ENCODE measurements around the gene SCML1. TPM values are rescaled to one million over a fixed set of nuclear protein-coding genes. Genes with fewer than 3 reads are reported as not detected.

The SCML1 gene
- total RNA-seq, 2 experiments from 2014 or later = 0.23 to 0.42 TPM

DNA sequence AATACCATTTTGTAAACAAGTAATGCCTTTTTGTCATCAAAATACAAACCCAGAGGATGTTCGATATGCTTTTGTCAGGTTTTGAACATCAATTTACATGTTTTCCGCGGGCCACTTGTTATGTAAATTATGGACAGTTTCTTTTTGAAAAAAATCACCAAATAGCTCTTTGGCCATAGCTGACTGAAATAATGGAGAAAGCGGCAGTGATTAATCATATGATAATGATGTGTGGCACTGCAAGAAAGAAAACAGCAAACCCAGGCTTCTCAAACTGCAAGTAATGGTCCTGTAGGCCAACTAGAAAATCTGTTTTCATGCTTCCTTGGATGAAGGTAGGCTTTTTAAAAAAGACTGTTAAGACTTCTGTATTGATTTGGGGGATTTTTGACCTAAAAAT lies 15.6 kb upstream of the SCML1 start:
- Mint-ChIP-seq H3K36me3 (no peaks in the 10 kb centered on the region), H3K27me3 (no peaks in the 10 kb centered on the region), H3K9me3 (ENCODE audit: low read depth) (no peaks in the 10 kb centered on the region), H3K4me3 (no peak overlapping the region), H3K27ac (no peak overlapping the region), H3K4me1 (no peaks in the 10 kb centered on the region)
- CTCF ChIA-PET = no interaction called here
- no peak for ATAC-seq
- no peak for DNase-seq

DNA sequence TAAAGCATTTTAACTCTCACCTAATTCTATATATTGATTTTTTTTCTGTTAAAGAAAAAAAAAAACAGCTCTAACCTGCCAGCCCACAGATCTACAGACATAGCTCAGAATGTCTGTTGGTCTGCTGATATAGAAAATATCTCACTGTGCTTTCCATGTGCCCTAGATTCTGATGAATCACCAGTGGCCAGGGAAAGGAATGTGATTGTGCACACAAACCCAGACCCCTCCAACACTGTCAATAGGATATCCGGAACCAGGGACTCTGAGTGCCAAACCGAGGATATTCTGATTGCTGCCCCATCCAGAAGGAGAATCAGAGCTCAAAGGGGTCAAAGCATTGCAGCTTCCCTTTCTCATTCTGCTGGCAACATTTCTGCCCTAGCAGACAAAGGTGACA lies 12.1 kb upstream of the SCML1 start:
- no peak overlapping the region for H3K4me3 Mint-ChIP-seq
- no peak overlapping the region for H3K27ac Mint-ChIP-seq
- CTCF ChIA-PET = no interaction called here
- H3K27me3 Mint-ChIP-seq = no peaks in the 10 kb centered on the region
- H3K36me3 Mint-ChIP-seq = no peaks in the 10 kb centered on the region
- no peaks in the 10 kb centered on the region for H3K9me3 Mint-ChIP-seq (ENCODE audit: low read depth)
- DNase-seq = no peak
- ATAC-seq = no peak
- H3K4me1 Mint-ChIP-seq = no peaks in the 10 kb centered on the region

DNA sequence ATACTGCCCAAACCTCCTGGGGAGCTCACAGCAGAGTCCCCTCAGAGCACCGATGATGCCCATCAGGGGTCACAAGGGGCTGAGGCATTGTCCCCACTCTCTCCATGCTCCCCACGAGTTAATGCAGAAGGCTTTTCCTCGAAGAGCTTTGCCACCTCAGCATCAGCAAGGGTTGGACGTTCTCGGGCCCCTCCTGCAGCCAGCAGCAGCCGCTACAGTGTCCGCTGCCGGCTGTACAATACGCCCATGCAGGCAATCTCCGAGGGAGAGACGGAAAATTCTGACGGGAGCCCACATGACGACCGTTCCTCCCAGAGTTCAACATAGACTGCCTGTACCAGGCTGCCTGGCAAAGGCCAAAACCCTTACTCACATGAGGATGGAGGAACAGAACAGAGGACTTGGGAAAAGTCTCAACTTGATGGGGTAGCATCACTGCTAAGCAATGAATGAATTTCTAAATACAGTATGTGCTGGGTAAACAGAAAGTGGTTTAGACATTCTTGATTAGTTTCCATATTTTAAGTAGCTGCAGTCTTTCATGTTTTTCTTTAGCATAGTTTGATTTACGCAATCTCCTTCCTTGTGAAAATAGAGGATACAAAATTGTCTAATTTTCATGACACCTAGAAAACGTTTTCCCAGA lies 5.0 kb upstream of the SCML1 start:
- DNase-seq (no peak), ATAC-seq (no peak)
- Mint-ChIP-seq H3K4me1 (peaks cover 2% of the 10 kb centered on the region), H3K27ac (no peak overlapping the region), H3K36me3 (no peaks in the 10 kb centered on the region), H3K4me3 (no peak overlapping the region), H3K27me3 (peaks cover 6% of the 10 kb centered on the region), H3K9me3 (ENCODE audit: low read depth) (no peaks in the 10 kb centered on the region)
- CTCF ChIA-PET = no interaction called here

DNA sequence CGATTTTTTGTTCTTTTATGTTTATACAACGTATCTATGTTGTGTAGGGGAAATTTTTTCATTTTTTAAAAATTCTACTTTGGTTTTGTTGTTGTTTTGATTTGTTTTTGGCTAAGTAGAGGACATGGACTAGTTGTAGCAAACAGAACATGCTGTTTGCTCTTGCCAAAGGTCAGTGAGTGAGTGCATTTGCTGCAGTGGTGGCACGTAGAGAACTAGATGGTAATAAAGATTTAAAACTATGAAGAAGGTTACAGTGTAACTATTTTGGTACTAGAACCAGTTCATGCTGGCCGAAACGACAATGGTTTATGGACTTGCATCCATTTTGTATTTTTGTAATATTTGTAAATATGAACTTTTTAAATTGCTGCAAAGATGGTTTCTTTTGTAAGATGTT lies 1.9 kb upstream of the SCML1 start:
- CTCF ChIA-PET = no interaction called here
- Mint-ChIP-seq H3K27me3 (peaks cover 33% of the 10 kb centered on the region), H3K9me3 (ENCODE audit: low read depth) (no peaks in the 10 kb centered on the region), H3K27ac (no peak overlapping the region), H3K36me3 (peaks cover 3% of the 10 kb centered on the region), H3K4me1 (peaks cover 19% of the 10 kb centered on the region), H3K4me3 (no peak overlapping the region)
- DNase-seq = no peak
- ATAC-seq = no peak

DNA sequence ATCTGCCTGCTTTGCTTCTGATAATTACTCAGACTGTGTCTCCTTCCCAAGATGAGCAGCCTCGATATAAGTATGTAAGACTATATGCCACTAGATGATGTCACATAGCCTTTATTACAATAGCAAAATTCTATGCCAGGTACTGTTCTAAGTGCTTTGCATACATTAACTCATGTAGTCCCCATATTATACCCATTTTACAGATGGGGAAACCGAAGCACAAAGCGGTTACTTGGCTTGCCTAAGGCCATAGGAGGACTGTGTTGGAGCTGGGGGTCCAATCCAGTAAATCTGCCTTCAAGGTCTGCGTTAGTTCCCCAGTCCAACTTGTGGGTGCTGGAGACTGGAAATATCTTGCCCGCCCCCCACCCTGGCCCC lies 826 bp upstream of the SCML1 start:
- H3K27ac Mint-ChIP-seq = peak overlapping the region; percentile 15
- CTCF ChIA-PET = no interaction called here
- peaks cover 19% of the 10 kb centered on the region for H3K4me1 Mint-ChIP-seq

DNA sequence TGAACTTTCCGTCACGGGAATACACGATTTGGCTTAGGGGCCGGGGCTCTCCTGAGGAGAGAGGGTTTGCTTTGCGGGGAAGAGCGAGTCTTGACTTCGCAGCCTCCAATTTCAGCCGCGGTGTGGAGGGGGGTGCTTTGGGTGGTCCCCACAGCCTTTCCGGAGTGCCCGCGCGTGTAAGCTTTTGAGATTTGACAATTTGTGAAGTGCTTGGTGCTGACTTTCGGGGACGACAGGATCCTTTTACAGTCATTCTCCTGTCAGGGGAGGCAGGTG lies 355 bp downstream of the SCML1 start:
- CTCF ChIA-PET = interaction anchor here (0.6 kb wide), 1 partner anchor 61 kb away, joined by 3 read pairs; no protein-coding TSS in a partner anchor
- peak overlapping the region; percentile 37 for H3K27ac Mint-ChIP-seq
- DNase-seq (peak; percentile 41), ATAC-seq (peak; percentile 9)
- peaks cover 48% of the 10 kb centered on the region for H3K27me3 Mint-ChIP-seq
- H3K4me1 Mint-ChIP-seq = peaks cover 19% of the 10 kb centered on the region
- peaks cover 3% of the 10 kb centered on the region for H3K36me3 Mint-ChIP-seq
- H3K9me3 Mint-ChIP-seq (ENCODE audit: low read depth) = no peaks in the 10 kb centered on the region
- H3K4me3 Mint-ChIP-seq = peak overlapping the region; percentile 55

More for the DNA sequence above, 826 bp upstream of the SCML1 start:
- Mint-ChIP-seq H3K9me3 (ENCODE audit: low read depth) (no peaks in the 10 kb centered on the region), H3K36me3 (peaks cover 3% of the 10 kb centered on the region), H3K4me3 (peak overlapping the region; percentile 50), H3K27me3 (peaks cover 41% of the 10 kb centered on the region)
- DNase-seq (no peak), ATAC-seq (no peak)

DNA sequence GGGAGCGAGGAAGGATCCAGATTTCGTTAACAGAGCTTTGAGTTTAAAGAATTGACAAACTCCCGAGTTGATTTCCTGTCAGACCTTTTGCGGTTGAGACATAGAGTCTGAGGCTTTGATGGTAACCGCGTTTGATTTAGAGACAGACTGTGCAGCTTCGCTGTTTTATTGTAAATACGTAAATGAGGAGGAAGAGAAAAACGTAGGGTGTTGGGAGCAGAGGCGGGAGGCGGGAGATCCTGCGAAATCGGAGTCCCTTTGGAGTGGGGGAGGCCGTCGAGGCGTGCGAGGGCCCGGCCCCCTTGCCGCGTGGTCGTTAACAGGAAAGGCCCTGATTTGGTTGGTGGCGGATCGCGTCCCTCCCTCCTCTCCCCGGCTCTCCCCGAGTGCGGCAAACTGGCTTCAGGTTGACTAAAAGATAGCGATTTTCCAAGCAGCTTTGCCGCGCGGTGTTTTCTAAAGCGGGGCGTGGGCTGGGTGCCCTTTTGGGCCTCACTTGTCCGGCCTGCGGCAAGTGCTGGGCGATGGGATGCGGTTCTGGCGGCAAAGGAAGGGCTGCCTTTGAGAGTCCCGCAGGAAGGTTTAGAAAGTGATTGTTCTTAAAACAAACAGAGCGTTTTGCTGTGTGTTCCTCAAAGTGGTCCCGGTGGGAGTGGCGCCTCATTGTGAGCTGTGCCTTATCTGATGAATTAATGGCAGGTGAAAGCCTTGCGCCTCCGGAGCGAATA lies 857 bp downstream of the SCML1 start:
- DNase-seq (peak; percentile 39), ATAC-seq (peak; percentile 28)
- Mint-ChIP-seq H3K4me1 (peaks cover 19% of the 10 kb centered on the region), H3K9me3 (ENCODE audit: low read depth) (no peaks in the 10 kb centered on the region), H3K27ac (peak overlapping the region; percentile 37), H3K27me3 (peaks cover 50% of the 10 kb centered on the region), H3K36me3 (peaks cover 3% of the 10 kb centered on the region), H3K4me3 (peak overlapping the region; percentile 55)
- CTCF ChIA-PET = interaction anchor here (0.6 kb wide), 1 partner anchor 60 kb away, joined by 3 read pairs; no protein-coding TSS in a partner anchor

DNA sequence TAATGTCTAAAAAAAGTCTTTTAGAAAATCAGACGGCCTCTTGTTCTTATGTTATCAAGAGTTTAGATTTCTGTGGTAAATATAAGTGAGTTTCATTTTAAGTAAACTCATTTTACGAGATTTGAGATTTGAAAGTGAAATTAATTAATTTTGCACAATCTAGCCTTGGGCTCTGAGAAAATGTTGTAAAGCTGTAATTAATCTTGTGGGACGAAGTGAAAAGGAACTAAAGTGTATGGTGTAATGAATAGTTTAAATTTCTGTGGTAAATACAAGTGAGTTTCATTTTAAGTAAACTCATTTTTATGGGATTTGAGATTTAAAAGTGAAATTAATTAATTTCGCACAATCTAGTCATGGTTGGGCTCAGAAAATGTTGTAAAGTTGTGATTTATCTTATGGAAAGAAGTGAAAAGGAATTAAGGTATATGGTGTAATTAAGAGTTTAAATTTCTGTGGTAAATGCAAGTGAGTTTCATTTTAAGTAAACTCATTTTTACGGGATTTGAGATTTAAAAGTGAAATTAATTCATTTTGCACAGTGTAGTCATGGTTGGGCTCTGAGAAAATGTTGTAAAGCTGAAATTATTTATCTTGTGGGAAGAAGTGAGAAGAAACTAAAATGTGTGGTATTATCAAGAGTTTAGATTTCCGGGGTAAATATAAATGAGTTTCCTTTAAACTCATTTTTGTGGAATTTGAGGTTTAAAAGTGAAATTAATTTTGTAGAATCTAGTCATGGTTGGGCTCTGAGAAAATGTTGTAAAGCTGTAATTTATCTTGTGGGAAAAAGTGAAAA lies 1.6 kb downstream of the SCML1 start:
- DNase-seq (no peak), ATAC-seq (no peak)
- H3K36me3 Mint-ChIP-seq = peaks cover 3% of the 10 kb centered on the region
- peaks cover 52% of the 10 kb centered on the region for H3K27me3 Mint-ChIP-seq
- CTCF ChIA-PET = no interaction called here
- H3K4me3 Mint-ChIP-seq = no peak overlapping the region
- peaks cover 19% of the 10 kb centered on the region for H3K4me1 Mint-ChIP-seq
- no peak overlapping the region for H3K27ac Mint-ChIP-seq
- H3K9me3 Mint-ChIP-seq (ENCODE audit: low read depth) = no peaks in the 10 kb centered on the region

DNA sequence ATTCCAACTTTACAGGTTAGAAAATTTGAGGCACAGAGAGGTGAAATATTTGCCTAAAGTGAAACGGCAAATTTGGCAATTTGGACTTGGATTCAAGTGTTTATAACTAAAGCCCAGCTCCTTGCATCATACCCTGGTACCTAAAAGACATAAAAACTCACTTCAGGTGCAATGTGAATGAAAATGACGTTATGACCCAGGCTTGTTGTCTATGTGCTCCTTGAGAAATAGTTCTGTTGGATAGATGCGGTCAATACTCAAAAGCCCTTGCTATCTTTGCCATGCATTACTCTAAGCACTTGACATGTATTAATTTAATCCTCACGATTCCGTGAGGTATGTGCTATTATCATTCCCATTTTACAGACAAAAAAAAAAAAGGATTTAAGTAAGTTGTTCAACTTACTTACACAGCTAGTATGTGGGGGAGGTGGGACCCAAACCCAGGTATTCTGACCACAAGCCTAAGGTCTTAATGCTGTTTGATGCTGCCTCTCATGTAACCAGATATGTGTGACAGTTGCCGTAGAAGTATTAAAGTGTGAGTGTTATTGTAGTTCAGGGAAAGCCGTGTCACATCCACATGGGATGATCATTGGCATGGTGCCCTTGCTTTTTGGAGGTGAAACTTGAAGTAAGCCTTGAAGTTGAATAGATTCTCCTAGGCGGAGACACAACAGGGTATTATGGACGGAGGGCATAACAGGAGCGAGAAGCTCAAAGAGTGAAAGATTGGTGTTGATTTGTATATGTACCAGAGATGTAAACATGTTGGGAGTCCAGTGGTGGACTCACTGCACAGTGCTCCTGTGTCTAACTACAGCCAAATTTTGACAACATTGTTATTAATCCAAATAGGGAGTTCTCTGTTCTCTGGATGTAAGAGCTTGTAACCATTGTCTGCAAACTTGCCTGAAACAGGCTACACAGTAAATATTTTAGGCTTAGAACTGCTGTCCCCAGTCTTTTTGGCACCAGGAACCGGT lies 3.1 kb downstream of the SCML1 start:
- no peak overlapping the region for H3K4me3 Mint-ChIP-seq
- no peak for DNase-seq
- peaks cover 47% of the 10 kb centered on the region for H3K27me3 Mint-ChIP-seq
- ATAC-seq = no peak
- H3K36me3 Mint-ChIP-seq = peaks cover 3% of the 10 kb centered on the region
- no peak overlapping the region for H3K27ac Mint-ChIP-seq
- no peaks in the 10 kb centered on the region for H3K9me3 Mint-ChIP-seq (ENCODE audit: low read depth)
- peaks cover 19% of the 10 kb centered on the region for H3K4me1 Mint-ChIP-seq
- CTCF ChIA-PET = no interaction called here

DNA sequence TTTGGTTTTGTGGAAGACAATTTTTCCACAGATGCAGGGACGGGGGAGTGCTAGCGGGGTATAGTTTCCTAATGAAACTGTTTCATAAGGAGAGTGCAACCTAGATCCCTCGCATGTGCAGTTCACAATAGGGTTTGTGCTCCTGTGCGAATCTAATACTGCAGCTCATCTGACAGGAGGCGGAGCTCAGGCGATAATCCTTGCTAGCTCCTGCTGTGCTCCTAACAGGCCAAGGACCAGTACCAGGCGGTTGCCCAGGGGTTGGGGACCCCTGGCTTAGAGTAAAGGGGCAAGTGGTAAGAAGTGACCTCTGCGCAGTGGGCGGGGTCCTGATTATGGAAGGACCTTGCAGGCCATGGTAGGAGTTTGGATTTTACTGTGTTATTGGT lies 3.8 kb downstream of the SCML1 start:
- no peak overlapping the region for H3K27ac Mint-ChIP-seq
- no peak overlapping the region for H3K4me3 Mint-ChIP-seq
- CTCF ChIA-PET = no interaction called here

DNA sequence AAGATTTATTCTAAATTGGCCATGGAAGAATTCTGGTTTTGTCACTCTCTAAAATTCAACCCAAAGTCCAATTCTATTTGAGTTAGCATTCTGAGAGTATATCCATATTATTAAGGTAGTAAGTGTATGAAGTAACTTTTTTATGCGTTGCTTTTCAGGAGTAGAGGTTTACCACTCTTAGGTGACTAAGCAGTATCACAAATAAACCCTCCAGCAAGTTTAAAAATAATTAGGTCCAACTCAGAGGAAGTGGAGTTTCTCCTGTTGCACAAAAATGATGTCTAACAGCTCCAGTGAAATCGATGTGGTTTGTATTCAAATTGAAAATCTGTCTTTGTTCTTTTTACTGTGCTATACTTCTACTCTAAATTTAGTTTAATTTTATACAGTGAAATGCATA lies 6.6 kb downstream of the SCML1 start:
- Mint-ChIP-seq H3K27me3 (peaks cover 33% of the 10 kb centered on the region), H3K4me1 (peaks cover 5% of the 10 kb centered on the region), H3K4me3 (no peak overlapping the region), H3K27ac (no peak overlapping the region), H3K36me3 (peaks cover 1% of the 10 kb centered on the region), H3K9me3 (ENCODE audit: low read depth) (no peaks in the 10 kb centered on the region)
- CTCF ChIA-PET = no interaction called here
- no peak for DNase-seq
- ATAC-seq = no peak

More for the DNA sequence above, 3.8 kb downstream of the SCML1 start:
- no peaks in the 10 kb centered on the region for H3K9me3 Mint-ChIP-seq (ENCODE audit: low read depth)
- ATAC-seq (no peak), DNase-seq (no peak)
- peaks cover 47% of the 10 kb centered on the region for H3K27me3 Mint-ChIP-seq
- H3K4me1 Mint-ChIP-seq = peaks cover 19% of the 10 kb centered on the region
- H3K36me3 Mint-ChIP-seq = peaks cover 3% of the 10 kb centered on the region

DNA sequence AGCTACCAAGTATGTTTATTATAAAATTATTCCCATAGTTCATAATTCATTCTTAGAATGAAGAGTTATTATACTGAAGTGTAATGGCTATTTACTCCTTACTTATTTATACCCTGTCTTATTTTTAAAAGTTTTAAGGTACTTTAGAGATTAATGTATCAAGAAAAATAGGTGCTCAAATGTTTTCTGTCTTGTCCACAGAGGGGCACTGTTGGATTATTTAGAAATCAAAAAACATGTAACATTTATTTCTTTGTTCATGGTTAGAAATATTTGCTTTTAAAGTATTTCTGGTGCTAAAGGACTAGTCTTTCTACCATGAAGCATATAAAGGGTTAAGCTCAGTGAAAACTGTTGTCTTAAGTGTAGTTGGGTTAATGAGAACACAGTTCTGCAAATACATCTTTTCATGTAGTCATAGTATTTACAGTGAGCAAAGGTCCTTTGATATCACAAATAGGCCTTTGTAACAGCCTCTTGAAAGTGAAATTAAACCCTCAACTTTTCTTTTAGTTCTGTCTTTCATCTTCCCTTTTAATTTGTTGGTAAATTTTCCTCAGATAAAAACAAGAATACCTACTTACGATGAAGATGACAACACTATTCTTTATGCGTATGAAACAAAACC lies 7.7 kb downstream of the SCML1 start:
- DNase-seq (no peak), ATAC-seq (no peak)
- no peaks in the 10 kb centered on the region for H3K36me3 Mint-ChIP-seq
- H3K27me3 Mint-ChIP-seq = peaks cover 24% of the 10 kb centered on the region
- H3K4me3 Mint-ChIP-seq = no peak overlapping the region
- CTCF ChIA-PET = no interaction called here
- H3K9me3 Mint-ChIP-seq (ENCODE audit: low read depth) = no peaks in the 10 kb centered on the region
- no peak overlapping the region for H3K27ac Mint-ChIP-seq
- no peaks in the 10 kb centered on the region for H3K4me1 Mint-ChIP-seq

DNA sequence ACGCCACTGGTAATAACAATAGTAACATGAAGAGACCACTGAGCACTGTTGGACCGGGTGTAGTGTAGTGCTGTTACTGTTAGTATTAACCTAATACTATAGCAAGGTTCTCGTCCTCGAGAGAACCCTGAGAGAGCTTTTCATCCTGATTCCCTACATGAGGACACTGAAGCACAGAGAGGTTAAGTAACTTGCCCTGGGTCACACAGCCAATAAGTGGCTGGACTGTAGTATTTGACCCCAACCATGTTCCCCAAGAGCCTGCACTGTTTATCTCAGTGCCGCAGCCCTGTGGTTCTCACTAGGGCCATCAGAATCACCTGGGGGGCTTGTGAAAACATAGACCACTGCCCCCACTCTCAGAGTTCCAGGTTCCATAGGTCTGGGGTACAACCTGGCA lies 10.4 kb downstream of the SCML1 start:
- no peak for ATAC-seq
- Mint-ChIP-seq H3K27ac (no peak overlapping the region), H3K27me3 (peaks cover 5% of the 10 kb centered on the region), H3K4me3 (no peak overlapping the region), H3K4me1 (no peaks in the 10 kb centered on the region), H3K36me3 (no peaks in the 10 kb centered on the region), H3K9me3 (ENCODE audit: low read depth) (no peaks in the 10 kb centered on the region)
- DNase-seq = no peak
- CTCF ChIA-PET = no interaction called here

All from activated CD8-positive, alpha-beta memory T cell treated with anti-CD3 and anti-CD28 coated beads, Interleukin-2, amount 10 ng/mL, durations not matched to agents 7 days and 5 days (primary cell).